GM23338 (cell line): ENCODE data around the gene HTR7.

Experiments used
- CREB1 ChIP-seq: fragments of 250-450 bp; sonication (Bioruptor Pico); IDR thresholded peaks from 2 replicates; pipeline ENCODE4 v1.5.0; 2020; ENCODE audit warnings: low read depth, mild to moderate bottlenecking, moderate library complexity
- CTCF ChIP-seq, 2 experiments: fragments of 200-600 bp in 1 of 2; sonication (generic) in 1 of 2; conservative IDR thresholded peaks; 2 replicates each; pipeline versions ENCODE4 v1.5.1 to v1.6.1; 2016 to 2017; ENCODE audit warnings: antibody characterized with exemption in 2 of 2, low read depth in 2 of 2, mild to moderate bottlenecking in 2 of 2, moderate library complexity in 1 of 2
- ETS1 ChIP-seq: IDR thresholded peaks from 2 replicates; pipeline ENCODE4 v1.6.1; 2016; ENCODE audit warnings: antibody characterized with exemption
- EZH2 ChIP-seq: fragments of 200-600 bp; sonication (generic); IDR thresholded peaks from one replicate; pipeline ENCODE4 v1.8.0; 2017; ENCODE audit warnings: antibody characterized with exemption, mild to moderate bottlenecking, low read depth; ENCODE audit not compliant: unreplicated experiment
- EZH2phosphoT487 ChIP-seq: fragments of 200-600 bp; sonication (generic); IDR thresholded peaks from one replicate; pipeline ENCODE4 v1.8.1; 2018; ENCODE audit warnings: antibody characterized with exemption; ENCODE audit not compliant: unreplicated experiment
- JUNB ChIP-seq: IDR thresholded peaks from one replicate; pipeline ENCODE4 v1.6.1; 2016; ENCODE audit warnings: antibody characterized with exemption; ENCODE audit not compliant: unreplicated experiment
- NANOG ChIP-seq: IDR thresholded peaks from 2 replicates; pipeline ENCODE4 v1.6.1; 2016; ENCODE audit warnings: antibody characterized with exemption, borderline replicate concordance
- POLR2AphosphoS5 ChIP-seq: IDR thresholded peaks from 2 replicates; pipeline ENCODE4 v1.6.1; 2016; ENCODE audit warnings: antibody characterized with exemption, low read depth
- REST ChIP-seq: IDR thresholded peaks from one replicate; pipeline ENCODE4 v1.6.1; 2018; ENCODE audit warnings: antibody characterized with exemption; ENCODE audit not compliant: unreplicated experiment
- STAT1 ChIP-seq: IDR thresholded peaks from one replicate; pipeline ENCODE4 v1.6.1; 2016; ENCODE audit warnings: antibody characterized with exemption; ENCODE audit not compliant: unreplicated experiment
- ZNF114 ChIP-seq: fragments of 250-450 bp; sonication (Bioruptor Pico); IDR thresholded peaks from 2 replicates; pipeline ENCODE4 v1.5.0; 2020; ENCODE audit warnings: mild to moderate bottlenecking, moderate library complexity
- ZNF331 ChIP-seq: fragments of 250-450 bp; sonication (Bioruptor Pico); IDR thresholded peaks from 2 replicates; pipeline ENCODE4 v1.5.0; 2020; ENCODE audit warnings: low read depth, mild to moderate bottlenecking, moderate library complexity
- ZNF462 ChIP-seq: fragments of 250-450 bp; sonication (Bioruptor Pico); IDR thresholded peaks from 2 replicates; pipeline ENCODE4 v1.5.0; 2020; ENCODE audit warnings: mild to moderate bottlenecking, moderate library complexity

GRCh38 chr10:90732581-90732980 lies 125.3 kb downstream of the HTR7 start:
- TF ChIP-seq EZH2, result no peak
- TF ChIP-seq CTCF (conservative IDR thresholded peaks at IDR 0.05; ENCODE audit: low read depth in 2 of 2), result no peak
- TF ChIP-seq EZH2phosphoT487, result no peak
- no peak for TF ChIP-seq POLR2AphosphoS5
- no peak for TF ChIP-seq REST
- no peak for TF ChIP-seq CREB1 (CRISPR knock-in tag)
- TF ChIP-seq NANOG, result no peak
- no peak for TF ChIP-seq ZNF331
- TF ChIP-seq JUNB, result no peak
- no peak for TF ChIP-seq STAT1
- TF ChIP-seq ZNF114 (CRISPR knock-in tag), result no peak
- no peak for TF ChIP-seq ETS1
- no peak for TF ChIP-seq ZNF462 (CRISPR knock-in tag)
